SH-SY5Y (cell line): ENCODE measurements around the gene RAD9A.

ENCODE experiments used
- GATA2 ChIP-seq: IDR thresholded peaks from 2 replicates; pipeline ENCODE4 v1.6.1; 2011; ENCODE audit warnings: mild to moderate bottlenecking, low read depth, low read length
- GATA3 ChIP-seq: IDR thresholded peaks from 2 replicates; pipeline ENCODE4 v1.6.1; 2011; ENCODE audit warnings: low read depth, mild to moderate bottlenecking, low read length, moderate library complexity

- TF ChIP-seq GATA3 = no peak
- TF ChIP-seq GATA2 = no peak
These were observed 3.9 kb downstream of the RAD9A start for GRCh38 chr11:67395555-67396258.
